ENCODE data around the gene AMBP. TPM values are rescaled to one million over a fixed set of nuclear protein-coding genes. Genes with fewer than 3 reads are reported as not detected.

The AMBP gene
- total and polyA plus RNA-seq, 2 of the 13 experiments (the other 11 are each of a cell fraction or from before 2014, with no cell fraction given), result 1,510 to 2,580 TPM

- TF ChIP-seq ZNF724P (CRISPR knock-in tag; IDR thresholded peaks at IDR 0.05; ENCODE audit: borderline replicate concordance), result peak; percentile 32; the same call in 1 of the 2 replicates
- peak; percentile 87; the same call in 1 of the 2 replicates for TF ChIP-seq ZBTB20 (CRISPR knock-in tag; IDR thresholded peaks at IDR 0.05; ENCODE audit: borderline replicate concordance, low read depth)
- no peak for TF ChIP-seq NCOA1 (CRISPR knock-in tag; IDR thresholded peaks at IDR 0.05)
- TF ChIP-seq THAP9 (CRISPR knock-in tag; IDR thresholded peaks at IDR 0.05; ENCODE audit: borderline replicate concordance), result peak; percentile 66; the same call in 1 of the 2 replicates
- TF ChIP-seq ZNF768 (CRISPR knock-in tag; IDR thresholded peaks at IDR 0.05), result peak; percentile 83; the same call in 1 of the 2 replicates
- TF ChIP-seq ZSCAN30 (CRISPR knock-in tag; IDR thresholded peaks at IDR 0.05), result no peak
- no peak for TF ChIP-seq DZIP1 (CRISPR knock-in tag; IDR thresholded peaks at IDR 0.05)
- TF ChIP-seq GABPB1 (CRISPR knock-in tag; IDR thresholded peaks at IDR 0.05), result peak; percentile 69
- peak; percentile 67; the same call in 1 of the 2 replicates for TF ChIP-seq ZNF280B (CRISPR knock-in tag; IDR thresholded peaks at IDR 0.05; ENCODE audit: borderline replicate concordance)
- peak; percentile 85 for TF ChIP-seq ETV5 (CRISPR knock-in tag; IDR thresholded peaks at IDR 0.05; ENCODE audit: borderline replicate concordance)
- peak; percentile 15; the same call in 1 of the 2 replicates for TF ChIP-seq BORCS8-MEF2B (CRISPR knock-in tag; IDR thresholded peaks at IDR 0.05)
- no peak for TF ChIP-seq ZNF530 (CRISPR knock-in tag; IDR thresholded peaks at IDR 0.05; ENCODE audit: low read depth)
- TF ChIP-seq ZNF570 (CRISPR knock-in tag; IDR thresholded peaks at IDR 0.05; ENCODE audit: borderline replicate concordance), result no peak
- TF ChIP-seq RARA (CRISPR knock-in tag; IDR thresholded peaks at IDR 0.05), result peak; percentile 87
- peak; percentile 78; the same call in 1 of the 2 replicates for TF ChIP-seq ZBTB34 (CRISPR knock-in tag; IDR thresholded peaks at IDR 0.05)
- no peak for TF ChIP-seq MAFK (conservative IDR thresholded peaks at IDR 0.05 in 1 of 2, IDR thresholded peaks at IDR 0.05 in 1 of 2; ENCODE audit: low read length in 2 of 2)
- TF ChIP-seq ARHGAP35 (CRISPR knock-in tag; IDR thresholded peaks at IDR 0.05; ENCODE audit: borderline replicate concordance), result no peak; the same call in 1 of the 2 replicates
- peak; percentile 60; the same call in 1 of the 2 replicates for TF ChIP-seq HNF4G (IDR thresholded peaks at IDR 0.05; ENCODE audit: borderline replicate concordance, low read depth, low read length)
- TF ChIP-seq HNF4G (CRISPR knock-in tag; IDR thresholded peaks at IDR 0.05; ENCODE audit: borderline replicate concordance, low read depth), result no peak
Measured at GRCh38 chr9:114117996-114118830, 40.1 kb upstream of the AMBP start (continued).
